Activated B cell treated with CpG ODN at 0.5 μM for 24 hours (primary cell): ENCODE measurements around the gene NPTN. TPM values are rescaled to one million over a fixed set of nuclear protein-coding genes. Genes with fewer than 3 reads are reported as not detected.
"Not testable (repeated sequence)": the region's sequence is repeated elsewhere in the genome, so short reads cannot be mapped to it uniquely, and the experiment has no call there.

ENCODE experiments used
- ATAC-seq: fragments of 200-7000 bp; cut with Tn5 transposase; one replicate; pipeline ENCODE4 v1.10.0; 2021; ENCODE audit warnings: low read depth, mild to moderate bottlenecking, moderate library complexity
- CTCF ChIA-PET: fragments of 350-600 bp; sonication (Branson Sonifier 250); formaldehyde crosslinking; loops from one replicate; lab custom pipeline; 2021; ENCODE audit warnings: antibody characterized with exemption; lab: Charles Lee
- POLR2A ChIA-PET: fragments of 350-600 bp; sonication (Branson Sonifier 250); formaldehyde crosslinking; loops from one replicate; lab custom pipeline; 2021; ENCODE audit warnings: antibody characterized with exemption; lab: Charles Lee
- DNase-seq: peaks from one replicate; pipeline ENCODE4 v3.0.0; 2022
- H3K27ac Mint-ChIP-seq: one replicate; pipeline ENCODE4 v1.8.0; 2020; ENCODE audit warnings: mixed read lengths
- H3K27me3 Mint-ChIP-seq: one replicate; pipeline ENCODE4 v1.8.0; 2021; ENCODE audit warnings: mixed read lengths
- H3K36me3 Mint-ChIP-seq: one replicate; pipeline ENCODE4 v1.8.0; 2021; ENCODE audit warnings: low read depth, mixed read lengths
- H3K4me1 Mint-ChIP-seq: one replicate; pipeline ENCODE4 v1.8.0; 2021; ENCODE audit warnings: mixed read lengths
- H3K4me3 Mint-ChIP-seq: one replicate; pipeline ENCODE4 v1.8.0; 2020; ENCODE audit warnings: mild to moderate bottlenecking, mixed read lengths
- H3K9me3 Mint-ChIP-seq: one replicate; pipeline ENCODE4 v1.8.0; 2020; ENCODE audit warnings: mixed read lengths
- CTCF ChIP-seq: fragments of 200-600 bp; IDR thresholded peaks from one replicate; pipeline ENCODE4 v1.8.0; 2022; ENCODE audit warnings: antibody characterized with exemption, mild to moderate bottlenecking
- intact Hi-C: fragments of 100-400 bp; cut with micrococcal nuclease; formaldehyde crosslinking; loops from one replicate; pipeline ENCODE4 v1.15.1; 2024
- total RNA-seq: library from RNA; stranded (reverse); gene quantifications from 2 replicates; pipeline ENCODE4 v1.2.3, GENCODE V29; 2022

NPTN gene
- total RNA-seq, 1 donor from 2014 or later = 36.1 TPM

- Mint-ChIP-seq H3K9me3 (peaks cover 3% of the 10 kb centered on the region), H3K36me3 (no peaks in the 10 kb centered on the region), H3K4me1 (no peaks in the 10 kb centered on the region), H3K27me3 (peaks cover 15% of the 10 kb centered on the region), H3K4me3 (no peak overlapping the region), H3K27ac (no peak overlapping the region)
- intact Hi-C loops = no loop called here
- ATAC-seq = no peak
- DNase-seq = no peak
- ChIA-PET POLR2A (no interaction called here), CTCF (no interaction called here)
- no peak for TF ChIP-seq CTCF
Measured at GRCh38 chr15:73650416-73651126, 17.4 kb upstream of the NPTN start.

GRCh38 chr15:73648014-73648295 is 14.8 kb upstream of the NPTN start:
- Mint-ChIP-seq H3K27ac (no peak overlapping the region), H3K4me3 (no peak overlapping the region), H3K27me3 (peaks cover 11% of the 10 kb centered on the region), H3K4me1 (no peaks in the 10 kb centered on the region), H3K9me3 (peaks cover 3% of the 10 kb centered on the region), H3K36me3 (no peaks in the 10 kb centered on the region)
- CTCF ChIA-PET = interaction anchor here (1.4 kb wide), 1 partner anchor 87 kb away, joined by 3 read pairs; no protein-coding TSS in a partner anchor
- DNase-seq (no peak), ATAC-seq (no peak)
- TF ChIP-seq CTCF = no peak
- intact Hi-C loops = no loop called here
- POLR2A ChIA-PET = no interaction called here

- ChIA-PET POLR2A (no interaction called here), CTCF (interaction anchor here (1.4 kb wide), 2 partner anchors 11 to 87 kb away, joined by 3 to 4 read pairs; no protein-coding TSS in a partner anchor)
- H3K36me3 Mint-ChIP-seq = no peaks in the 10 kb centered on the region
- TF ChIP-seq CTCF = no peak
- peaks cover 3% of the 10 kb centered on the region for H3K9me3 Mint-ChIP-seq
- peaks cover 10% of the 10 kb centered on the region for H3K27me3 Mint-ChIP-seq
- no peaks in the 10 kb centered on the region for H3K4me1 Mint-ChIP-seq
- no peak overlapping the region for H3K4me3 Mint-ChIP-seq
- DNase-seq (no peak), ATAC-seq (no peak)
- H3K27ac Mint-ChIP-seq = no peak overlapping the region
- intact Hi-C loops = no loop called here
Measured at GRCh38 chr15:73647259-73648013, 14.2 kb upstream of the NPTN start.

GRCh38 chr15:73639464-73639863 is 6.3 kb upstream of the NPTN start:
- peaks cover 24% of the 10 kb centered on the region for H3K27me3 Mint-ChIP-seq
- DNase-seq, H3K27ac Mint-ChIP-seq, ATAC-seq, POLR2A ChIA-PET, H3K4me3 Mint-ChIP-seq, H3K36me3 Mint-ChIP-seq, H3K9me3 Mint-ChIP-seq, H3K4me1 Mint-ChIP-seq: not testable (repeated sequence)
- CTCF ChIA-PET = interaction anchor here (1.0 kb wide), 1 partner anchor 66 kb away, joined by 3 read pairs; no protein-coding TSS in a partner anchor
- intact Hi-C loops = loop anchor here (5.0 to 10.0 kb wide), 4 partner anchors 285 to 1815 kb away; partner anchors contain the start of genes CLK3, LOXL1 and SIN3A

- DNase-seq (no peak), ATAC-seq (no peak)
- CTCF ChIA-PET = interaction anchor here (0.7 to 3.0 kb wide), 9 partner anchors 14 to 88 kb away, joined by 3 to 50 read pairs (median 7); no protein-coding TSS in a partner anchor
- H3K9me3 Mint-ChIP-seq = peaks cover 7% of the 10 kb centered on the region
- peaks cover 24% of the 10 kb centered on the region for H3K27me3 Mint-ChIP-seq
- peaks cover 14% of the 10 kb centered on the region for H3K4me1 Mint-ChIP-seq
- no peak overlapping the region for H3K27ac Mint-ChIP-seq
- no peak for TF ChIP-seq CTCF
- H3K36me3 Mint-ChIP-seq = no peaks in the 10 kb centered on the region
- POLR2A ChIA-PET = no interaction called here
- no peak overlapping the region for H3K4me3 Mint-ChIP-seq
- intact Hi-C loops = loop anchor here (5.0 to 10.0 kb wide), 4 partner anchors 287 to 1817 kb away; partner anchors contain the start of genes CLK3, LOXL1 and SIN3A
Measured at GRCh38 chr15:73637527-73637926, 4.3 kb upstream of the NPTN start.
